Peyer's patch (tissue), 4 donors: ENCODE results near the gene RTN4R. TPM values are rescaled to one million over a fixed set of nuclear protein-coding genes. Genes with fewer than 3 reads are reported as not detected.

Experiments used
- DNase-seq, 3 donors: peaks; one replicate each; pipeline ENCODE4 v3.0.0-alpha.2; 2017 to 2019
- H3K27ac ChIP-seq, 4 donors: fragments of 200-600 bp; sonication (generic); one replicate each; pipeline ENCODE4 v1.5.1; 2016 to 2019
- H3K27me3 ChIP-seq, 2 donors: fragments of 200-600 bp; sonication (generic); one replicate each; pipeline ENCODE4 v1.5.1; 2019
- H3K36me3 ChIP-seq, 3 donors: fragments of 200-600 bp; sonication (generic); one replicate each; pipeline ENCODE4 v1.5.1; 2016 to 2019
- H3K4me1 ChIP-seq, 4 donors: fragments of 200-600 bp; sonication (generic); one replicate each; pipeline ENCODE4 v1.5.1; 2016 to 2019
- H3K4me3 ChIP-seq, 4 donors: fragments of 200-600 bp; sonication (generic); 1 replicate in 3 of 4; 2 replicates in 1 of 4; pipeline ENCODE4 v1.5.1; 2016 to 2019; ENCODE audit warnings: mild to moderate bottlenecking in 1 of 4
- H3K9me3 ChIP-seq, 4 donors: fragments of 200-600 bp; sonication (generic); one replicate each; pipeline ENCODE4 v1.5.1; 2016 to 2019; ENCODE audit warnings: mild to moderate bottlenecking in 1 of 4
- CTCF ChIP-seq, 6 experiments: fragments of 450-650 bp in 4 of 6; fragments of 200-600 bp in 2 of 6; sonication (generic) in 1 of 6; IDR thresholded peaks; one replicate each; pipeline ENCODE4 v1.5.1; 2017 to 2019; ENCODE audit warnings: antibody characterized with exemption in 6 of 6, mild to moderate bottlenecking in 3 of 6, moderate library complexity in 1 of 6
- POLR2A ChIP-seq, 2 donors: fragments of 450-650 bp; IDR thresholded peaks; one replicate each; pipeline ENCODE4 v1.5.1; 2017; ENCODE audit warnings: antibody characterized with exemption in 2 of 2, mild to moderate bottlenecking in 2 of 2, moderate library complexity in 2 of 2
- total RNA-seq, 4 donors: library from RNA; depleted of rRNA; stranded (reverse); fragments of >200 nt; gene quantifications; one replicate each; pipeline ENCODE4 v1.1.0, GENCODE V29; 2016

Gene RTN4R
- total RNA-seq, 4 donors from 2014 or later = 5.2 to 9.1 (median 5.7) TPM

GRCh38 chr22:20257212-20258020 lies 10.7 kb downstream of the RTN4R start:
- DNase-seq = no peak

GRCh38 chr22:20256551-20257211 lies 11.4 kb downstream of the RTN4R start:
- Histone ChIP-seq H3K4me3 (no peak overlapping the region), H3K27me3 (no peaks in the 10 kb centered on the region), H3K27ac (no peak overlapping the region), H3K36me3 (no peaks in the 10 kb centered on the region), H3K9me3 (no peaks in the 10 kb centered on the region), H3K4me1 (no peaks in the 10 kb centered on the region)
- no peak for DNase-seq
- TF ChIP-seq CTCF (IDR thresholded peaks at IDR 0.05) = no peak
- no peak for TF ChIP-seq POLR2A (IDR thresholded peaks at IDR 0.05)

More at GRCh38 chr22:20257212-20258020, 10.7 kb downstream of the RTN4R start:
- no peak for TF ChIP-seq CTCF (IDR thresholded peaks at IDR 0.05)
- no peak for TF ChIP-seq POLR2A (IDR thresholded peaks at IDR 0.05)
- Histone ChIP-seq H3K4me1 (no peaks in the 10 kb centered on the region), H3K27me3 (no peaks in the 10 kb centered on the region), H3K9me3 (no peaks in the 10 kb centered on the region), H3K4me3 (no peak overlapping the region), H3K36me3 (no peaks in the 10 kb centered on the region), H3K27ac (no peak overlapping the region)

- Histone ChIP-seq H3K27me3 (no peaks in the 10 kb centered on the region), H3K9me3 (no peaks in the 10 kb centered on the region), H3K4me1 (no peaks in the 10 kb centered on the region), H3K4me3 (no peak overlapping the region), H3K36me3 (no peaks in the 10 kb centered on the region), H3K27ac (no peak overlapping the region)
- no peak for TF ChIP-seq CTCF (IDR thresholded peaks at IDR 0.05)
- no peak for DNase-seq
Measured at GRCh38 chr22:20256027-20256426, 12.1 kb downstream of the RTN4R start.

GRCh38 chr22:20254975-20255946 lies 12.9 kb downstream of the RTN4R start:
- Histone ChIP-seq H3K27ac (no peak overlapping the region), H3K27me3 (no peaks in the 10 kb centered on the region), H3K9me3 (no peaks in the 10 kb centered on the region), H3K36me3 (no peaks in the 10 kb centered on the region), H3K4me1 (no peaks in the 10 kb centered on the region), H3K4me3 (no peak overlapping the region)
- DNase-seq = no peak
- TF ChIP-seq POLR2A (IDR thresholded peaks at IDR 0.05) (no peak), CTCF (IDR thresholded peaks at IDR 0.05) (no peak)

GRCh38 chr22:20253161-20253560 lies 15.0 kb downstream of the RTN4R start:
- peaks cover 0 to 9% (median 0%) of the 10 kb centered on the region in 4 donors for H3K4me1 ChIP-seq
- no peaks in the 10 kb centered on the region for H3K36me3 ChIP-seq

More at GRCh38 chr22:20253161-20253560, 15.0 kb downstream of the RTN4R start:
- H3K27me3 ChIP-seq = no peaks in the 10 kb centered on the region
- H3K4me3 ChIP-seq = no peak overlapping the region
- TF ChIP-seq CTCF (IDR thresholded peaks at IDR 0.05) = no peak
- no peak for TF ChIP-seq POLR2A (IDR thresholded peaks at IDR 0.05)
- no peaks in the 10 kb centered on the region for H3K9me3 ChIP-seq
- no peak for DNase-seq
- no peak overlapping the region for H3K27ac ChIP-seq
